Activated T-cell treated with anti-CD3 and anti-CD28 coated beads, Interleukin-2, amount 50 U/mL, for 48 hours (primary cell): Measurements from ENCODE around the gene KANSL3.
A peak's percentile ranks its signal among the peaks of the same experiment; 100 is the strongest.
"Not testable (repeated sequence)": the region's sequence is repeated elsewhere in the genome, so short reads cannot be mapped to it uniquely, and the experiment has no call there.

Source experiments
- DNase-seq, 2 experiments: peaks; one replicate each; pipeline ENCODE4 v3.0.0-alpha.2; 2020

KANSL3 gene

GRCh38 chr2:96556441-96557330 lies 81.4 kb downstream of the KANSL3 start:
- peak; percentile 74 to 80 for DNase-seq

GRCh38 chr2:96555146-96555610 lies 82.9 kb downstream of the KANSL3 start:
- peak; percentile 29 to 31 for DNase-seq

DNA sequence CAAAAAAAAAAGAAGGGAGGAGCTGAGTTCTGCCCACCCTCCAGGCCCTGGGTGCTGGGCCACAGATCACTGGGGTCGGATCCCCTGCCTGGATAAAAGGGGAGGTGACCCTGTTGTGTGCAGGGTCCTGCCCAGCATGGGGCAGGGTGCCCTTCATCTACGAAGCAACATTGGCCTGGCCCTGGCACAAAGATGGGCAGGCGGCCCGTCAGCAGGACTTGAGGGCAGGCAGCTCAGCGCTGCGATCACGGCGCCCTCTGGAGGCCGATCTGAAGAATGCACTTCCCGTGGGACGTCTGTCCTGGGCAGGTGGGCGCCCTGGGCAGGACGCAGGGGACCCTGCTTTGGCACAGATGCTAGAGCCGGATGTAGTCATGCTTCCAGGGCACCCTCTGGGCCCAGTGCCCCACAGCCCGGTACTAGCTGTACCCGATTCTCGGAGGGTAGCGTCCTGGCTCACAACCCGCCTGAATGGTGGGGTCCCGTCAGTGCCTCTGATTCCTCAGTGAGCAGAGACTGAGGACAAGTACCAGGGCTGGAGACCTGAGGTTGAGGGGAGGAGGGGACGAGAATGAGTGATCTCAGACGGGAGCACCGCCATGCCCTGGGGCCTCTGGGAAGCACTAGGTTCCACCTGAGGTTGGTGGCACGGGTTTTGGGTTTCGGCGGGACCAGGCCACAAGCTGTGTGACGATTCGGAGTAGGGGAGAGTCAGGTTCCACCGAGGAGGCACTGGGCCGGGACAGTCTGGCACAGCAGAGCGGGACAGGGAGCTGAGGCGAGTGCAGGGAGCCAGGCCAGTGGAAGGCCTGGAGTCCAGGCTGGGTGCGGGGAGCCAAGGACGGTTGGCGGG lies 83.6 kb downstream of the KANSL3 start:
- peak; percentile 80 to 86 for DNase-seq

DNA sequence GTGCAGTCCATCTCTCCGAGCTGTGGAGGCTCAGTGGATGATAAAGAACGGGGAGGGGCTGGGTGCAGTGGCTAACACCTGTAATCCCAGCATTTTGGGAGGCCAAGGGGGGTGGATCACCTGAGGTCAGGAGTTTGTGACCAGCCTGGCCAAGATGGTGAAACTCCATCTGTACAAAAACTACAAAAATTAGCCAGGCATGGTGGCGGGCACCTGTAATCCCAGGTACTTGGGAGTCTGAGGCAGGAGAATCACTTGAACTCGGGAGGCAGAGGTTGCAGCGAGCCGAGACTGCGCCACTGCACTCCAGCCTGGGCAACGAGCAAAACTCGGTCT lies 84.2 kb downstream of the KANSL3 start:
- not testable (repeated sequence) for DNase-seq

DNA sequence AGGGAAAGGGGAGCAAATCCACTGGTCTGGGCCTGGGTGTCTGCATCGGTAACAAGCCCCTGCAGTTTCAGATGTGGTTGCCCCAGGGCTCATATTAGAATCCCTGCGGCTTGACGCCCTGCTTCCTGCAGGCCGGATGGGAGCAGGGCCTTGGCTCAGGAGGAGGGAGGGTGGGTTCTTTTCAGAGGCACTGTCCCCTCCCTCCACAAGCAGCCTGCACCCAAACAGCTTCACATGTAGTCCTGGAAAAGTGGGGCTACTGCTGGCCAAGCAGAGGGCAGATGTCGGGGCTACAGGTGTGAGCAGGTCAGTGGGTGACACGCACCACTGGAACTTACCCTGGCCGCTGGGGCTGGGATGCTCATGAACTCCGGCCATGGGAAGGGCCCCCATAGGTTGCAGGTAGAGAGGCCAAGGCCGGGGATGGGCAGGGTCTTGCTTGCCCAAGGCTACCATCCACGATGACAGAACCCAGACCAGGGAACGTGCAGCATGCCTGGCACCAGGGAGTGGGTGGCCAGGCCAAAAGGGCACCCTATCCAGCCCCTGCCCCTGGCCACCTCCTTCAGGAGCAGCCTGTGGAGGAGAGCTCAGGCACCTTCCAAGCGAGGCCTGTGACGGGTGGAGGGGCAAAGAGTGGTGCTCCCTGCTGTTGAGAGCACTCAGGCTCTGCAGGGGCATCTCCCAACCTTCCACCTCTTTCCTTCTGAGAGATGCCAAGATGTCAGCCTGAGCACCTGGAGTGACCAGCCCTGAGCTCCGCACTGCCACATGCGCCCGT lies 84.7 kb downstream of the KANSL3 start:
- DNase-seq, result peak; percentile 55 to 60

DNA sequence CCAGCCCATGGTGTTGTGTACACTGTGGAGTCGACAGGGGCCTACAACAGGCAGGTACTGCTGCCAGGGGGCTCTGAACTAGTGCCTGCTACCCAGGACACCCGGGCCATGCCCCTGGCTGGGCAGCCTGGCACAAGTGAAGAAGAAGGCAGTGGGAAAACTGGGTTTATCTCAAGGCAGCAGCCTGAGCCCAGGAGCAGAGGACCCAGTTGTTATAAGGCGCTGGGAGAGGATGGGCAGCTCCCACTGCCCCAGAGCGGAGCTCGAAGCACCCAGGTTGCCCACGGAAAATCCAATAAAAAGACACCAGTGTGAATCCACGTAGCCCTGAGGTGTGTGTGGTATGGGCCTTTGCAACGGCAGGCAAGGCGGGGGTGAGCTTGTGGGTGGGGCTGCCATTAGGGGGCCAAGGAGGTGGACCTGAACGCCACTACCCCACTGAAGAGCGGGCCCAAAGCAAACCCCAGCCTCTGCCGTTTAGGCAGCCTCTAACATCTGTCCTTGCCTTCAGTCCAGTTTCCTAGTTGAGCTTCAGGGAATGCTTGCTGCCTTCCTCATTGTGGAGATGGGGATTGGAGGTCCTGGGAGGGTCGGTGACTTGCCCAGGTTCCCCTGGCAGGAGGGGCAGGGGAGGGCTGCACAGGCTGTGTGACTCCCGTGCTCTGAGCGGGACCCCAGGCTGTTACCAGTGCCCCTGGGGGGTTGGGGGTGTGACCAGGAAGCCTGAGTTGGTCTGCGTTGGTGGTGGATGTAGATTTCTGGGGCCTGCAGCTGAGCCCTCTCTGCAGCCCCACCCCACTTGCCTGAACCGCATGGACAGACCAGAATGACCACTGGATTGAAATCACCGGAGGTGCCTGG lies 85.6 kb downstream of the KANSL3 start:
- peak; percentile 39 to 44 for DNase-seq

- peak in 1 of 2 experiments; percentile 26 for DNase-seq
Measured at GRCh38 chr2:96551605-96552314, 86.4 kb downstream of the KANSL3 start.

DNA sequence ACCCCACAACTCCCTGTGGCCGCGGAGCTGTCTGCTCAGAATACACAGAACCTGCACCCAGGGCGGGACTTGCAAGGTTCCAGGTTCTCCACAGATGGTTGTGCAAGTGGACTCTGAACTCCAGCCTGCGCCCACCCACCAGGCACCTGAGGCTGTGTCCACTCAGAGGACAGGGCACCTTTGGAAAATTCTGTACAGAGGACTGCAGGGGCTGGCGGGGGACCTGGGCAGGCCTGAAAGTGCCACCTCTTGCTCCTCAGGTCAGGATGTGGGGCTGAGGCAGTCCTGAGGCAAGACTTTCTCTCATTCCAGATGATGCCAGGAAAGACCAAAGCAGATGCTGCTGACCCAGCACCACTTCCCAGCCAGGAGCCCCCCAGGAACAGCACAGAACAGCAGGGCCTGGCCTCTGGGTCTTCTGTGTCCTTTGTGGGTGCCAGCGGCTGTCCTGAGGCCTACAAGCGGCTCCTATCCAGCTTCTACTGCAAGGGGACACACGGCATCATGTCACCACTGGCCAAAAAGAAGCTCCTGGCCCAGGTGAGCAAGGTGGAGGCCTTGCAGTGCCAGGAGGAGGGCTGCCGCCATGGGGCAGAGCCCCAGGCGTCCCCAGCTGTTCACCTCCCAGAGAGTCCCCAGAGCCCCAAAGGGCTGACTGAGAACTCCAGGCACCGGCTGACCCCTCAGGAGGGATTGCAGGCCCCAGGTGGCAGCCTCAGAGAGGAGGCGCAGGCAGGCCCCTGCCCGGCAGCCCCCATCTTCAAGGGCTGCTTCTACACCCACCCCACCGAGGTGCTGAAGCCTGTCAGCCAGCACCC lies 87.1 kb downstream of the KANSL3 start:
- DNase-seq, result peak in 1 of 2 experiments; percentile 32

- peak in 1 of 2 experiments; percentile 32 for DNase-seq
Measured at GRCh38 chr2:96549967-96550786, 87.9 kb downstream of the KANSL3 start.

DNA sequence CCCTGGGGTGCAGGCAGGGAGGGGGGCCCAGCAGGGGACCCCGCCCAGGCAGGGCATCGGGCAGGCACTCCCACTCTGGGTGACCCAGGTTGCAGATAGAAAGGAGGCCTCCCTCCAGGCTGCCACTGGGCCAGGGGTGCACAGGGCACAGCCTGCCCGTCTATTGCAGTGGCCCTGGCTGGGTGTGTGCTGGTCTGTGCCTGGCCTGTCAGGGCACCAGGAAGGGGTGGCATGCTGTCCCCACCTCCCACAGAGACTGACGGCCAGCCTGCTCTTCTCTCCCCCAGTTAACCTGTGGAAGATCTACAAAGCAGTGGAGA lies 88.7 kb downstream of the KANSL3 start:
- peak in 1 of 2 experiments; percentile 29 for DNase-seq

- DNase-seq, result no peak
Measured at GRCh38 chr2:96548558-96549465, 89.3 kb downstream of the KANSL3 start.

DNA sequence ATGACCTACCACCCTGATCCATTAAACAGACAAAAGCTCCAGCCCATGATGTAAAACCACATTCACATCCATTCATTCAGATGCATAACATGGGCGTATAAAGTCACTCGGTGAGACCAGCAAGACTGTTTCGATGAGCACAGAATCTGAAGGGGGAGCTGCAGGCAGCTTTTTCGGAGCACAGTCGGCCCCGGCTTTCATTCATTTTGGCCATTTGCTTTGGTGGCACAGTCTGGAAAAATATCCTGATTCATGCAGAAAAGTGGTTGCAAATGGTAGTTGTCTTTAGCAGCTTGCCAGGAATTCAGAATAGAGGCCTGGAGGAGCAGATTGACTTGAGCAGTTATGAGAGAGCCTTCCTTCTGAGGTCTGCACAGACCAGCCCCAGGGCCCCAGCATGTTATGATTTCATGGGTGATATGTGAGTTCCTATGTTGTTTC lies 90.4 kb downstream of the KANSL3 start:
- DNase-seq, result peak in 1 of 2 experiments; percentile 13

DNA sequence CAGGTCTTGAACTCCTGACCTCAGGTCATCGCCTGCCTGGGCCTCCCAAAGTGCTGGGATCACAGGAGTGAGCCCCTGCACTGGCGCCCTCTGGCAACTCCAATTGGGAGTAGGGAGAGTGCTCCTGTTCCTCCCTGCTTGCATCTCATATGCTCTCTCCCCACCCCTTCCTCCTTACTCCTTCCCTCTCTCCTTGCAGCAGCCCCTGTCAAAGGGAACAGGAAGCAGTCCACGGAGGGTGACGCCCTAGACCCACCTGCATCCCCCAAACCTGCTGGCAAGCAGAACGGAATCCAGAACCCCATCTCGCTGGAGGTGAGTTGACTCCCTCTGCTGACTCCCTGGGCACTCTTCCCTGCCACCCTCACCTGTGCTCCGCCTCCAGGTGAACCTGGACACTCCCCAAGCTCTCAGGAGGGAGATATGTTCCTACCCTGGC lies 90.9 kb downstream of the KANSL3 start:
- DNase-seq, result peak in 1 of 2 experiments; percentile 23

DNA sequence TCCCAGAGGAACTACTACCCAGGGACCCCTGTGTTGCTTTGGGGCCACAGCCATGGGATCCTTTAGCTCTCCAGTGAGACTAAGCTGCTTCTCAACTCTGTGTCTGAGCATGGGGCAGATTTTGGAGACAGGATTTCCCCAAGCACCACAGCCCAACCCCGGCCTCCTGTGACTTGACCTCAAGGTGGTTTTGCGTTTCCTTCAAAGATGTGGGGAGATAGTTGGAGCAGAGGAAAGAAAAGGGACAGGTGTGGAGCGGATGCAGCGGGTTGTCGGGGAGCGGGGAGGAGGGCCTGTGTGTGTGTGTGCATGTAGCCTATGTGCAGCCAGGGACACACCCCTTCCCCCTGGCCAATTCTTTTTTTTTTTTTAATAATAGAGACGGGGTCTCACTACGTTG lies 91.3 kb downstream of the KANSL3 start:
- DNase-seq, result peak in 1 of 2 experiments; percentile 37

GRCh38 chr2:96546321-96546720 lies 91.8 kb downstream of the KANSL3 start:
- peak; percentile 49 for DNase-seq
